Kidney capillary endothelial cell (primary cell): Measurements from ENCODE around the gene HOXB2.

ENCODE experiments used
- DNase-seq: peaks from one replicate; pipeline ENCODE4 v3.0.0-alpha.2; 2018; ENCODE audit warnings: low spot score

The HOXB2 gene

DNA sequence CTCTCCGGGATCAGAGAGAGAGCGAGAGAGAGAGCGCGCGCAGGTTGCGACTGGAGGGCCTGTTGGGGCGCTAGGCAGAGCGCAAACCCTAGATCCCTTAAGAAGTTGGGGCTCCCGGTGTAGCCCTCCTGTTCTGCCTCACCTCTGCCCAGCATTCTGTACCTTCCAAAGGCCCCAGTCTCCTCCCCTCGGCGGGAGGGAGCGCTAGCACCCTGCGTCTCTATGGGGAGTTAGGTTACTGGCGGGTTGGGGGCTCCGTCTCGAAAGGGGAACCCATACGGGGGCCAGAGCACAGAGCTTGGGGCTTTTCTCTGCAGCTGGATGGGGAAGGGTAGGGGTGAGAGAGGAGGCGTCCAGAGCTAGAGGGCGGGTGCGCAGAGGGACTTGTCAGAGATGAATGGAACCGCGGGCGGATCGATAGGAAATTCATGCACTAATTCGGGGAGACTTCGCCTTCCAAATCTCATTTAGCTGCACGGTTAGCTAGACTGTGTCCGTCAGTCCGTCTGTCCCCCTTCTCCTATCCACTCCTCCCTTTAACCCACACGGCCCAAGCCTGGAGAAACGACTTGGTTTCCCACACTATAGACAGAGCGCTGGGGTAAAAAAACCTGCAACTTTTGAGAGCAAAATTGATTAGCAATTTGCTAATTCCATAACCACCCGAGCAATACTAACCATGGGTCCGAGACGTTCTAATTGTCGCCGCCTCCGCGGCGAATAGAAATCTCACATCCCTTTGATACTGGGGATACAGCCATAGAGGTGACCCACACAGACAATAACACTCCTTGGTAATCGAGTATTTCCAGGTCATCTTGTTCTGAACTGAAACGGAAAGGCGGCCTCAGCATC is 33.9 kb upstream of the HOXB2 start:
- DNase-seq, result no peak

DNA sequence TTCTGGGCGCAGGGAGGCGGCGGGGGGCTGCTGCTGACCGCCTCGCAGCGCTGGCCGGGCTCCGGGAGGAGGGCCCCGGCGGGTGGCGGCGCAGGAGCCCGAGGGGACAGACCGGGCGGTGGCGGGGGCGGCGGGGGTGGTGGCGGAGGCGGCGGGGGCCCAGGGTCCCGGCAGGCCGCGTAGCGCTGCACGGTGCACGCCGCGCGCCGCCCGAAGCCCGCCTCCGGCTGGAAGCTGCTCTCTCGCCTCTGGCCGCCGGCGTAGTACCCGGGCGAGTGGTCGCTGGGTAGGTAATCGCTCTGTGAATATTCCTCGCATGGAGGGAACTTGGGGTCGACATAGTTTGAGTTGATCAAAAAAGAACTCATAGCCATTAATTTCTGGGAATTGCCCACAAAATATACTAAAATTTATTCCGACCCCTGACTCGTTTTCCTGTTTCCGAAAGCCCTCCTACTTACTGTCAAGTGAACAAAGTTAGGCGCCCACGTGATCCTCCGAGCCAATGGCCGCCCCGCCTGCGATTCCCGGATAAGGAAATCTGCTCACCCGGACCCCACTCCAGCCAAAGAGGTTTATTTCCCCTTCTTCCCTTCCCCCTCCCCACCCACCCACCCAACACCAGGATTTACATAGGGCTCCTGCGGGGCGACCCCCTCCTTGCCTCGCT is 33.2 kb upstream of the HOXB2 start, which contains the start of gene HOXB4:
Gene HOXB4 (minus strand): TSS at position 405 of the 670 bp plus-strand sequence. CDS start 31 bp downstream, at position 374.
- peak; percentile 81 for DNase-seq

DNA sequence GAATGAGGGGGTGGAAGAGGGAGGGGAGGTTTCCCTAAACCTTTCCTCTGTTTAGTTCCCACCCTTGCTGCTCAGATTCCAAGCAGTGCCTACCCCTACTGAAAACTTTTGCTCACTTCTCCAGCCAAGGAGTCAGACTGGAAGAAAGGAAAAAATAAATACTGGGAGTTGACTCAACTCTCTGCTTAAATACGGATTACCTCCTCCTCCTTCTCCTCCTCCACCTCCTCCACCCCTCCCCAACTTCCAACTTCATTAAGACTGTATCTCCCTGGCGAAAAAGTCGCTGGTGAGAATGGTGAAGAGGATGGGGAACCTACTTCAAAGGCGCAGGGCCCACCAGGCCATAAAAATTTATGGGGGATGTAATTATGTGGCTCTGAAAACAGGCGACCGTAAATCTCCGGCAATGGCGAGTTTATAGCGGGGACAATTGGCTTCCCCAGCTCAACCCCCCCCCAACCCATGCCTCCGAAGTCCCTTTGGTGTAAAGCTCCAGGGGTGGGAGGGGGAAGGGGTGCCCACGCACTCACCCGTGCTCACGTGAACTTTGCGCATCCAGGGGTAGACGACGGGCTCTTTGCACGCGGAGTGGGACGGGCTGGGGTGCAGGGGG is 32.5 kb upstream of the HOXB2 start:
- no peak for DNase-seq

DNA sequence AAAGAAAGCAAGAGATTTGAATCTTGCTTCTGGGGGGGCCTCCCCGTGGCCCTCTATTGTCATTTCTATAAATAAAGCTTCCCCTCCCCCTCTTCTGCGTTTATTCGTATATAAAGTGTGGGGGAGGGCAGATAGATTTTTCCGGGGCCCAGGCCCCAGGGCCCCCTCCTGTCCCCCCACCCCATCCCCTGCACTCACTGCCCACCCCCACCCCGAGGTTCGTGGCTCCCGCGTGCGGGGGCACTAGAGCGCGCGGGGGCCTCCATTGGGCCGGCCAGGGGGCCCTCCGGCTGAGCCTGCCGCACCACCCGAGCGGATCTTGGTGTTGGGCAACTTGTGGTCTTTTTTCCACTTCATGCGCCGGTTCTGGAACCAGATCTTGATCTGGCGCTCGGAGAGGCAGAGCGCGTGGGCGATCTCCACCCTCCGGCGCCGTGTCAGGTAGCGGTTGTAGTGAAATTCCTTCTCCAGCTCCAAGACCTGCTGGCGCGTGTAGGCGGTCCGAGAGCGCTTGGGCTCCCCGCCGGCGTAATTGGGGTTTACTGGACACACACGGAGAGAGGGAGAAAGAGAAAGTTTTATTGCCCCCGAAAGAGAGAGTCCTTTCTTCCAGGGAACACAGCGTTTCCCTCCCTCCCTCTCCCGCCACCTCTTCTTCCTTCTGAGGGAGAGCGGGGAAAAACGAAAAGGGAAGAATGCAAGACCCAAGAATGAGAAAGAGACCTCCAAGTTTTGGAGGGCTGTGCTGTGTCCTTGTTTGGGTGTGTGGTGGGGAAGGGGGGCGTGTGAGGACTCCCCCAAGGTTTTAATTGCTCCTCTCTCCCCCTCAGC is 31.8 kb upstream of the HOXB2 start:
- no peak for DNase-seq

DNA sequence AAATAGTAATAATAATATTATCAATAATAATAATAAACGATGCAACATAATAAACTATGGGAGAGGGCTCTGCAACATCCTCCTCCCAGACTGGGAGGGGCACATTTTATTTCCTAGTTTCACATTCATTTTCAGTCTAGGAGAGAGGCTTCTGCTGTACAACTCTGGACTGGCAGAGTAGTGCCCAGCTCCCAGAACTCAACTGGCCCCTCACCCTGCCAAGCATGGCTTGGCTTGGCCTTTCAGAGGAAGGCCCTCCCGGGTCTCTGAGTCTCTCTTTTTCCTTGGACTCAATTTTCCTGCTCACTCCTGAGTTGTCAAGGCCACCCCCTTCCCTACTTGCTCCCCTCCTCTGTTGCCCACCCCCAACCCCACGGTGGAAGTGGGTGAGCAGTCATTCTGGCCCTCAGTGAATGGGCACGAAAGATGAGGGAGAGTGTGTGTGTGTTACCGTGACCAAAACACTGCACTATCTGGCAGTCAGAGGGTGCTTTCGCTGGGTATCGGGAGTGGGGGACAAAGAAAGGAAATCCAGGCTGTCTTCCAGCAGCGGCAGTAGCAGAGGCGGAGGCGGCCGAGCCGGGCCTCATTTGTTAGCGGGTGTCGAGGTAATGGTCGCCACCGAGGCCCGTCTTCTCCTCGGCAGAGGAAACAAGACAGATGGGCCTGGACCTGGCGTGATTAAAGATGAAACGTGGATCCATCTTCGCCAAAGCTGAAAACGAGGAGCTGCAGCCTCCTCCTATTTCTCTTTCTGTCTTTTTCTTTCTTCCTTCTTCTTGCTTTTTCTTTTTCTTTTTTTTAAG is 31.0 kb upstream of the HOXB2 start:
- no peak for DNase-seq

DNA sequence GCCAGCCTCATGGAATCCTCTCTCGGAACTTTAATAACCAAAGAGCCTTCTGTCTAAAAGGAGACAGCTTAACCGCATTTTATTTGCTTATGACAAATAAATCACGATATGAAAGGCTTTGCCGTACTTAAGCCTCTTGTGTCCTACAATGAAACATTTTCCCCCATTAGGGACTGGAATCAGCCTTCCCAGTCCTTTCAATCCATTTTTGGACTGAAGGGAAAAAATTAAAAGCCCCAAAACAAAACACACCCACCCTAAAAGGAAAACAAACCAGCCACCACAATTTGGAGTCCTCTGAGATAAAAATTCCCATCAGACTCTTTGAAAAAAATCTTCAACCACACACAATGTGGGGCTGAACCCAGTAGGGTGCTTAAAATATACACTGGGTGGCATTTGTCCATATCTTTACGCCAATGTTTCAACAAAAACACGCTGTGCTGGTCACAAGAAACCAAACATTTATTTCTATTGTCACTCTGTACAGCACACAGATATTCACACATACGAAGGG is 30.2 kb upstream of the HOXB2 start:
- DNase-seq, result no peak

DNA sequence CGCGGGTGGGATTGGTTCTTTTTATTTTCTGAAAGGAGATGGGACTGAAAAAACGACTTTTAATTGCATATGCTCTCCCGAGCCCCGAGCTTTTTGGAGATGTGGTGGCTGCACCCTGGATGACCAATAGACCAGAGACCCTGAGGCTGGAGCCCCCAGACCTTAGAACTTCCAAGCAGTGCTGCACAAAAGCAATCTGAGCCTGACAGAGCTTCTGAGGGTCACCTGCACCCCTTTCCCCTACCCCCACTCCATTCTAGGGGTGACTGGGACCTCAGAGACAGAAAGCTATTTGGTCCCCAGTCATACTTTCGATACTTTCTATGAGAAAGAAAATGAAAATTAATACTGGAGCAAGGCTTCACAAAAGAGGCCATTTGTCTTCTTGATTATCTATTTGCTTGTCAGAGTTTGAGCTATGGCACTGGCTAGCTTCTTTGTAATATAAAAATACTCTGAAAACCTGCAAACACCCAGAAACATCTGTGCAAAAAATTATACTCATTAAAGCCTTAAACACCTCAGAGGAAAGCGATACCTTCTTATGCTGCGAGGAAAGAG is 29.7 kb upstream of the HOXB2 start:
- DNase-seq, result no peak

DNA sequence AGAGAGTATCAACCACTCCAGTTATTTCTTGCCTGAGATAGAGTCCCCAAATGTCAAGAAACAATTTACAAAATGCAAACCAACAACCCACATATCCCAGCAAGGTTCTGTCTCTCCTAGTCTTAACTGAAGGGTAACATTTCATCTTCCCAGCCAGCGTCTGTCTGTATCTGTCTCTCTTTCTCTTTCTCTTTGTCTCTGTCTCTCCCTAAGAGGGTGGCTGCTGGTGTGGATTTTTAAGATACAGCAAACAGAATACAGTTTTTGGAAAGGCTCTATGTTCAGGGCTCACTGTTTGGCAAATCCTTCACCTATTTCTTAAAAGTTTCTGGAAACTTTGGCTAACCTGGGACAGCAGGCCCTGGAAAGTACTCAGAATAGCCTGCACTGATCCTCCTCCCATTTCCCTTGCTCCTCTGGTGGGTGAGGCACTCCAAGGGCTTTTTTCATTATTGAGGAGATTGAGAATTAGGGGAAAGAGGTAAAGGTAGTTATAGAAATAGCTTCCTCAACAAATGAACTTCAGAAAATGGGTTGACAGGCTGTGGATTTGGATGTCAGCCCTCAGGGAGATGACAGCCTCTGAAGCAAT is 27.0 kb upstream of the HOXB2 start:
- DNase-seq, result no peak

DNA sequence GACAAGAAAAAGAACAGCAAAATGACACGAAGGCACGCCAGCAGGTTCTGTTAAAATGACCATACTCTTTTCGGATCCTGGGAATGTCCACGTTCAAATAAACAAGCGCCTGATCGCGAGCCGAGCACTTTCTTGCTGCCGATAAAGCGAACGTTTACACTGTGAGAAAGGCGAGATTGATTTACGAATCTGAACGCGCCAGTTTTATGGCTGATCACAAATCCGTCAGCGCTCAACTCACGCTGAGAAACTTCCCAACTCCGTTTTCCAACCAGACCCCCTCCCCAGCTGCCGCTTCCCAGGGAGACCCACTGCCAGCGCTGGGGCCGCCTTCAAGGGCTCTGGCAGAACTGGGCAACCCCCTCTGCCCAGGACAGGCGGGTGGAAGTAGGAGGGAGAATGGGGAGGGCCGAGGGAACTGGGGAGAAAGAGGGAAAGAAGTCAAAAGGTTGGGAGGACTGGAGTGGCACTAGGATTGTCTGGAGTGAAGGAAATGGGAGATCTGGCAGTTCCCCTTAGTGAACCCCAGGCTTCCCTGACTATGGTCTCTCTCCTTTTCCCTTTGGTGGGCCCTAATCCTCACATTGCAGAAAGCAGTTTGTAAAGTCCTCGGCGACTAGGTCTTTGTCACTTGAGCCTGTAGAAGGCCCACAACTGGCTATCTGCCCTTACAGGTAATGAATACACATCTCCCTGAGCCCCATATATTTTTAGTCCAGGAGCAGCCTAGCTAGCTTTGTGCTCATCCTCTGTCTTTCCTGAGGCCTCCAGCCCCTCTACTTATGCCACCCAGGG is 26.3 kb upstream of the HOXB2 start:
- no peak for DNase-seq

DNA sequence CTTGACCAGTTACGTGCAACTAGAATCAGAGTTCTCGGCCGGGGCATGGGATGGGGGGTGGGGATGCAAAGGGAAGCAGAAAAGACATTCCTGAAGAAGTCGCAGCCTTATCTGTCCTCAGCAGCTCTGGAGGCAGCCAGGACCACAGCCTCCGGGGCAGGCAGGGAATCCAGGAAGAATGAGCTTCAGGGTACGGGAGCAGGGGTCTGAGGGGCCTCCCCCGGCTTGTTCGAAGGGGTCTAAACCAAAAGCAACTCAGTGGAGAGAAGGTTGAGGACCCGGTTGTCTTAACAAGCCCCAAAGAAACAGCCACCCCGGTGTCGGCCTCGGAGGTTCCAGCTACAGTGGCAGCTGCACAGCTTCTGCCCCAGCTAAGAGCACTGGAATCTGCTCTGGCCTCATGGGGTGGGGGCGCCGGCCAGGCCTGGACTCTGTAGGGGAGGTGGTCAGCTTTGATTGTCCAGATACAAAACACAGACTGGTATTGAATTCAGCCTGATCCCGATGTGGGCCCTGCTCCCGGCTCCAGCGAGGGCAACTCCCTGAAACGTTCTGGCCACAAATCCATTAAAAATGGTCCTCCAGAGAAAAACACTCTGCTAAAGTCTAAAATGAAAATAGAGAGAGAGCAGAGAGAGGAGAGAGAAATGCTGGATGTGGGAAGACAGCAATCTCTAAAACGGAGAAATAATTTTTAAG is 25.6 kb upstream of the HOXB2 start:
- DNase-seq, result no peak

DNA sequence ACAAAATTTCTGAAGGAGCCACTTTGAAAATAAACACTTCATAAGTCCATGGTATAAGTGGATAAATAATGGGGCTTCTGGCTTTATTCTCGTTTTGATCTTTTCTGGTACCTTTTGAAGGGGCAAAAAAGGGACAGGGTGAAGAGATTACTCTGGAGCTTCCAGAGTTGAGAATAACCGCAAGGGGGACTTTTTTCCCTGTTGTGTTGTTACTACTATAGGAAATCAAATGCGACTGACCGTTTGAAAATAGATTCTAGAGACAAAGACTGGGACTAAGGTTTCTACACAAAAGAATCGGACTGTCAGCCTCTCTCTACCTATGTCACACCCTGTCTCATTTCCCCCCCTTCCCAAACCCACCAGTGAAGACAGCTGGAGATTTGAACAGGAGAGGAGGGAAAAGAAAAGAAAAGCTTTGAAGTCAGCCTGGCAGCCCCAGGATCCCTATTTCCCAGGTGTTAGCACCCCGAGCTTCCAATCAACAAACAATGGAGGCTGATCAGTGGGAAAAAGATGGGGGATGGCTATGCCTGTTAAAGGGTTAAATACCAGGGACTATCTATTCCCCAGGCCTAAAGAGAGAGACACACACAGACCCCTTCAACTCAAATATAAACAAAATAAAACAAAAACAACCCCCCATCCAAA is 24.9 kb upstream of the HOXB2 start:
- DNase-seq, result no peak

DNA sequence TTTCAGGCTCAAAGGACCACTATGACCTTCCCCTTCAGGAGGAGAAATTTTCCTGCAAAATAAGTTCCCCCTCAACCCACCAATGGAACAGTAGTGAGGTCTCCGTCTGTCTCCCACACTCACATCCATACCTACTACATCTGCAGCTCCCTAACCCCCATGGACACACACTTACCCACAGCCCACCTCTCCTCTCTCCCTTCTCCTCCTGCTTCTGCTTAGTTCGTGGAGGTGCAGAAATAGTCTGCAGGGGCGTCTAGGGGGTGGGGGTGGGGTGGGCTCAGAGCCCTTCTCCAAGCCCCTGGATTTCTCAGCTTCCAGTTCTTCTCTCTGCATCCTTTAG is 24.3 kb upstream of the HOXB2 start:
- DNase-seq, result no peak

DNA sequence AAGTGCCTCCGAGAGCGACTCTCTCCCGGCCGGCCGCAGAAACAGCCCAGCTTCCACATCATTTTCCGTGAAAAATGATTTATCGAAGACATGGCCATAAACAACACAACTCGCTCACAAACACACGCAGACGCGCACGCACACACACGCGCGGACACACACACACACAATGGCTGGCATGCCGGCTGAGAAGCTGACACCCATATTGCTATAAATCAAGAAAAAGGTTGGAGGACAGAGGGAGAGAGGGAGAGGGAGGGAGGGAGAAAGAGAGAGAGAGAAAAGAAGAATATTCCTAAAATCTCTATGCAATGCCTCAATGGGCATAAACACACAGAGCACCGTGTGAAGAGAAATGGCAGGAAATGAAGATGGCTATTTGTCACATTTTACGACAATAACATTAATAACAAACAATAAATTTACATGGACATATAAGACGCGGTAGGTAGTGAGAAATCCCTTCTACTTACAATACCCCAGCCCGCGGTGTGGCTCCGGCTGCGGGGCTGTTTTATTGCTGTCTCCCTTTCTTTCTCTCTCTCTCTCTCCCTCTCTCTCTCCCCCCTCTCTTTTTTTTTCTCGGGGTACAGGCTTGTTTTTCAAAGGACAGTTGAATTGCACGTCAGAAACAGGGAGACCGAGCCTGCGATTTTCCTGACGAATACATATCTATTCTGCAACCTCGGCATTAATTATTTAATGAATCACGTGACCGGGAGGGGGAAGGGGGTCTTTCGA is 23.8 kb upstream of the HOXB2 start:
- no peak for DNase-seq

DNA sequence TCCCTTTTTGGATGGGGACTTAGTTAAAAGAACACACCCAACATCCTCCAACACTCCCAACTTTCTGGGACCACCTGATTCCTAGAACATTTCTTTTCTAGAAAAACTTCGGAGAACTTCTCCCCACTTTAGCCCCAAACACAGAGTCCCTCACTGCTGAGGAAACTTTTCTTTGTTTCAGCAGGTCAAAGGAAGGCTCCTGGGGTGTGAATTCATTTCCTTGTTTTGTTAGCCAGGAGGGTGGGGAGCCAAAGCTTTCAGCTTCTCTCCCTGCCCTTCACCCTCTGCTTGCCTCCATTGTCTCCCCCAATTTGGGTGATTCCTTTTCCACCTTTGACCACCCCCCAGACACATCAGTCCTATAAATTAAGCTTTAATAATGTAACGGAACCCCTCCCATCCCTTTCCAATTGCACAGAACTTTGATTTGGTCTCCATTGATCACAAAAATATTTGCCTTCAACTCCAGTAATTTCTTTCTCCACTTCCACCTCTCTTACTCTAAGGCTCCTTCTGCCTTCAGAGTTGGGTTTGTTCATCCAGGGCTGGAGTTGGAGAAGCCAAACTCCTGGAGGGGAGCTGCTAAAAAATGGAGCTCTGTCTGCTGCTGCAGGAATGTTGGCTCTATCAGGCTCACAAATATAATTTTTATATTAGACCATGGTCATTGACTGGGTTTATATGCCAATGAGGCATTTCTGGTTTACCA is 22.9 kb upstream of the HOXB2 start:
- DNase-seq, result no peak

DNA sequence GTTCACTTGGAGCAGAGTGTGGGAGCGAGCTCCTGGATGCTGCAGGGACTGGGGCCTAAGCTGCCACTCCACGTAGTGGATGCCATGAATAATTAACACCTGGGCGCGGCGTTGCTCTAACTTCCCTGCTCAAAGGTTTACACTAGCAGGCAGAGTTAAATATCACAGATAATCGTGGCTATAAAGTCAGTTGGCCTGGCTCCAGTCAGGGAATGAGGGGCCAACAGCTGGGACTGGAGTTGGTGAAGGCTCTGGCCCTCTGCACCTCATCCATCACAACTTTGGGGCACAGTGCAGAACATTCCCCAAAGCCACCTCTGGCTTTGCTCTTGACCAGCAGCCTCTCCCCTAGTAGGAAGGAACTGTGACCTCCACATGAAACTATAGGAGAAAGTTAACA is 22.3 kb upstream of the HOXB2 start:
- DNase-seq, result no peak

DNA sequence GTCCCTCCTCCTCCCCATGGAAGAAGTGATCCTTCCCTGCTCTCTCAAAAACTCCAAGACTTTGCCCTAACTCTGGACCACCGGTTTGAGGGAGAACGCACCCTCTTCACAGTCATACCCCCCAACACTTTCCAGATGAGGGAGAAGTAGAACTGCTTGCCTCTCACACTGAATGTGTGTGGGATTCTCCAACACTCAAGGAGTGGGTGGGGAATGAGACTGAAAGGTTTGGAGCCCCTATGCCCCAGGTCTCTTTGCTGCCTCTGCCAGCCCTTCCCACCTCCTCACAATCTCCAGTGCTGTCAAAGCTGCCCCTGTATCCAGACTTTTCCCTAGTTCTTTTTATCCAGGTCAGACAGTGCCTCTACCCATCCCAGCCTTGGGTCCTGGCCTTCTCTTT is 21.8 kb upstream of the HOXB2 start:
- DNase-seq, result no peak
